ENCODE data around the gene SORCS3. TPM values are rescaled to one million over a fixed set of nuclear protein-coding genes. Genes with fewer than 3 reads are reported as not detected.
"Not testable (repeated sequence)": the region's sequence is repeated elsewhere in the genome, so short reads cannot be mapped to it uniquely, and the experiment has no call there.

SORCS3 gene
- polyA plus RNA-seq, 4 donors = 4.2 to 21.8 (median 4.8) TPM

GRCh38 chr10:104688251-104689042, 47.4 kb downstream of the SORCS3 start:
- no peak for DNase-seq (ENCODE audit: low read depth in 4 of 4, low spot score in 3 of 4)

GRCh38 chr10:104689105-104689504, 48.0 kb downstream of the SORCS3 start:
- no peak for DNase-seq (ENCODE audit: low read depth in 4 of 4, low spot score in 3 of 4)

- no peak for DNase-seq (ENCODE audit: low read depth in 4 of 4, low spot score in 3 of 4)
These were observed 48.5 kb downstream of the SORCS3 start for GRCh38 chr10:104689547-104689946.

GRCh38 chr10:104690101-104690500, 49.0 kb downstream of the SORCS3 start:
- no peak for DNase-seq (ENCODE audit: low read depth in 4 of 4, low spot score in 3 of 4)

GRCh38 chr10:104690959-104691358, 49.9 kb downstream of the SORCS3 start:
- DNase-seq (ENCODE audit: low read depth in 4 of 4, low spot score in 3 of 4) = no peak

- no peak for DNase-seq (ENCODE audit: low read depth in 4 of 4, low spot score in 3 of 4)
These were observed 53.0 kb downstream of the SORCS3 start for GRCh38 chr10:104694074-104694473.

GRCh38 chr10:104703262-104703661, 62.2 kb downstream of the SORCS3 start:
- not testable (repeated sequence) for DNase-seq (ENCODE audit: low read depth in 4 of 4, low spot score in 3 of 4)

- DNase-seq (ENCODE audit: low read depth in 4 of 4, low spot score in 3 of 4) = no peak
These were observed 65.8 kb downstream of the SORCS3 start for GRCh38 chr10:104706886-104707285.

GRCh38 chr10:104707602-104708459, 66.7 kb downstream of the SORCS3 start:
- no peak for DNase-seq (ENCODE audit: low read depth in 4 of 4, low spot score in 3 of 4)

GRCh38 chr10:104711302-104711721, 70.2 kb downstream of the SORCS3 start:
- peak in 1 of 4 donors; percentile 36 for DNase-seq (ENCODE audit: low read depth in 4 of 4, low spot score in 3 of 4)

- not testable (repeated sequence) for DNase-seq (ENCODE audit: low read depth in 4 of 4, low spot score in 3 of 4)
These were observed 89.5 kb downstream of the SORCS3 start for GRCh38 chr10:104730593-104730992.

GRCh38 chr10:104731192-104731591, 90.1 kb downstream of the SORCS3 start:
- DNase-seq (ENCODE audit: low read depth in 4 of 4, low spot score in 3 of 4) = no peak

- DNase-seq (ENCODE audit: low read depth in 4 of 4, low spot score in 3 of 4) = no peak
These were observed 91.1 kb downstream of the SORCS3 start for GRCh38 chr10:104732222-104732621.

- no peak for DNase-seq (ENCODE audit: low read depth in 4 of 4, low spot score in 3 of 4)
These were observed 93.3 kb downstream of the SORCS3 start for GRCh38 chr10:104734433-104734832.

- no peak for DNase-seq (ENCODE audit: low read depth in 4 of 4, low spot score in 3 of 4)
These were observed 94.1 kb downstream of the SORCS3 start for GRCh38 chr10:104735036-104735756.

GRCh38 chr10:104735757-104736391, 94.8 kb downstream of the SORCS3 start:
- no peak for DNase-seq (ENCODE audit: low read depth in 4 of 4, low spot score in 3 of 4)

- DNase-seq (ENCODE audit: low read depth in 4 of 4, low spot score in 3 of 4) = no peak
These were observed 100.0 kb downstream of the SORCS3 start for GRCh38 chr10:104741127-104741526.

- no peak for DNase-seq (ENCODE audit: low read depth in 4 of 4, low spot score in 3 of 4)
These were observed 103.0 kb downstream of the SORCS3 start for GRCh38 chr10:104744052-104744451.

GRCh38 chr10:104750291-104750690, 109.2 kb downstream of the SORCS3 start:
- DNase-seq (ENCODE audit: low read depth in 4 of 4, low spot score in 3 of 4) = peak in 1 of 4 donors; percentile 12

GRCh38 chr10:104762793-104763192, 121.7 kb downstream of the SORCS3 start:
- no peak for DNase-seq (ENCODE audit: low read depth in 4 of 4, low spot score in 3 of 4)
